SIG-M5 (cell line): ENCODE data around the gene IRF1.

Source experiments
- DNase-seq: peaks from one replicate; lab custom pipeline; 2025; lab: John Stamatoyannopoulos, UW

IRF1 gene

DNA sequence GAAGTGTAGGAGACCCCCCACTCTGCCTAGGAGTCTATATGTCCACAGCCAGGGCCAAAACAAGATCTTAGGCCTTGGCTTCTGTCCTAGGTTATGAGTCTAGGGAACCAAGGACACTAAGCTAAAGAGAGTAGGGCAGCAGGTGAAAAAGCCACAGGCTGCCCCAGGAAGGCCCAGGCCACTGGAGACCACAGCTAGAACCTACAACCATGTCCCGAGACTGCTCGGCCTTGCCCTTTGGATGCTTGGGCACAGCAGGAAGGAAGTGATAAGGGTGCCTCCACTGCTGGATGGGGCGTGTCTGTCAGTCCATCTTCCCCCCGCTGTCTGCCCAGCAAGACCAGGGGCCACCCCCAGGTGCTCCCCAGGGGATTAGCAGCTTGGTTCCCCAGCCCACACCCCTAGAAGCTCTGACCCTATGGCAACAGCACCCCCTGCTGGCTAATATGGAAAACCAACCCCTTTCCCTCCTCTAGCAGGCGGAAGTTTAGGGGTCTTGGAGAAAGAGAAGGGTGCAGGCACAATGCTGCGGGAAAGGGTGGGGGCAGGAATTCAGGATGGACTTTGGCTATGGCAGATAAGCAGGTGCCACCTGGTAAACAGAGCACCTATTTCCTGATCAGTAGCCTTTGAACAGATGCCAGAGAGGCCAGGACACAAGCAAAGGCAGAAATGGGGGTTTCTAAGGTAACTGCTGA, 10.5 kb upstream of the IRF1 start:
- DNase-seq: no peak

DNA sequence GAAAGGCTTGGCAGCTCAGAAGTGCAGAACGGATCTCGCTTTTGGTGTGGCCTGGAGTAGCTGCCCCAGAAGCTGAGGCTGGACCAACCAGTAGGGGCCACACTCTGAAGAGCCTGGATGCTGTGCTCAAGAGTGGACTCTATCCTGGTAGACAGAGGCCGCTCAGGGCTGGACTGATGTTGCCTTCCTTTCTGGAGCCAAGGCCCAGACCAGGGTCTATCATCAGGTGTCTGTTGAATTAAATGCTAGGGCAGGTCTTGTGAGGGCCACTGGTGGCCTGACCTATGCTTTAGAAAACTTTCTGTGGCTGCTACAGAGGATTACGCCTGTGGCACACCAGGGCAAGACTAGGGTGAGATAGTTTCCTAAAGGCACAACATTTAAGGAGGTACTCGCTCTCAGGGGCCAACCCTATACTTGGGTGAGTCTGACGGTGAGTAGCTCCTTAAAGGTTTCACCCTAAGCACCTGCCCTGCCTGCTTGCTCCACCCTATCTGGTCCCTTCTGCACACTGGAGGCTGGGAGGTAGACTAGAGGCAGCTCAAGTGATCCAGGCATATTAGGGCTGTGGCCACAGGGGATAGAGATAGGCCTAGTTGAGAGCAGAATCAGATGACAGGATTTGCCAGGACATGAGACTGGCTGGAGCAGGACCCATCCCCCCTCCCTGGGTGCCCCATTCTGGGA, 9.8 kb upstream of the IRF1 start:
- no peak for DNase-seq

DNA sequence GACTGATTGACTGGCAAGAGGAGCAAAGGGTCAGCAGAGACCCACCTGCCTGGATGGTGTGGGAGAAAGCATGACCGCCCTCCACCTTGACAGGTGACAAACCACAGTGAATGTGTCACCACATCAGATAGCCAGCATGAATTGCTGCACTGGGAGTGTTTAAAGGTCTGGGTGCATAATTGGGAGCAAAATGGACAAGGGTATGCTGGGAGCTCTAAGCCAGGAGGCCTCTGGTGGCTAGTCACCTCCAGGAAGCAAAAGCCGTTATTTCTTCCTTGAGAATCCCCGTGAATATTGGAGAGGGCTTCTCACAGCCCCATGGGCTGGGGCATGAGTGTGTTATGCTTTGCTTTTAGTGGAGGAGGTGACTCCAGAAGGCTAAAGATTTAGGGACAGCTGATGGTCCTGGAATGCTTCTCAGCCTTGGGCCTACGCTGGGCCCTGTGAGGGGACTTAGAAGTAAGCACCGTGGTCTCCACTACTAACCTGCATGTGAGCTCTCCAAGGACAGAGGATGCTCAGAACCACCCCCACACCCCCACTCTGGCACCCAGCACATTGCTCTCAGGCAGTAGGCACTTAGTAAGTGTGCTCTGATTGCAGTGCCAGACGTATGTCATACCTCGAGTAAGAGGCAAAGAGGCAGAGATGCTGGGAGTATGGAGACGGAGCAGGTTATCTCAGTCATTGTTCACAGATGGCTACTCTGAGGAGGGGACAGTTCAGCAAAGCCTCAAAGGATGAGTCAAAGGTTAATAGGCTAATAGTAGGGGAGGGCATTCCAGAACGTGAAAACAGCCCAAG, 9.1 kb upstream of the IRF1 start:
- no peak for DNase-seq

DNA sequence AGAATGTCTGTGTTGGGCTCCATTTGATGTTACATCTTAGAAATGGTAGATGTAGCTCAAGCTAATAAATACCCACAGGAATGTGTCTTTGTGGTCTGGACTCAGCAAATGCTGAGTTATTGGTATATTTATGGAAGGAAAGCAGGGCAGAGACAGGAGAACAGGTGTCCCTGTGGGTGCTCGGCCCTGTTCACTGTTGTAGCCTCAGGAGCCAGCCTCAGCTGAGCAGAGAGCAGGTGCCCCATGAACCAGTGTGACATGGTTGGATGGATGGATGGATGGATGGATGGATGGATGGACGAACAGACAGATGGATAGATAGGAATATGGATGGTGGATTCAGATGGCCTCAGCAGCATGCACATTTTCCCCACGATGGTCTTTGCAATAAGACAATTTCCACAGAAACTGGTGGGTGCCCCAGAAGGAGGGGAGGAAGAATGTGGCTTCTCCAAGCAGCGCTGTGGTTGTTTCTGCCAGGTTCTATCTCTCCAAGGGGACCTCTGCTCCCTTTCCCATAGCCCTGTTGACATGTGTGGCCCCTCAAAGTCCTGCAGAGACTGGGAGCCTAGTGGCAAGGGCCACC, 8.2 kb upstream of the IRF1 start:
- no peak for DNase-seq

DNA sequence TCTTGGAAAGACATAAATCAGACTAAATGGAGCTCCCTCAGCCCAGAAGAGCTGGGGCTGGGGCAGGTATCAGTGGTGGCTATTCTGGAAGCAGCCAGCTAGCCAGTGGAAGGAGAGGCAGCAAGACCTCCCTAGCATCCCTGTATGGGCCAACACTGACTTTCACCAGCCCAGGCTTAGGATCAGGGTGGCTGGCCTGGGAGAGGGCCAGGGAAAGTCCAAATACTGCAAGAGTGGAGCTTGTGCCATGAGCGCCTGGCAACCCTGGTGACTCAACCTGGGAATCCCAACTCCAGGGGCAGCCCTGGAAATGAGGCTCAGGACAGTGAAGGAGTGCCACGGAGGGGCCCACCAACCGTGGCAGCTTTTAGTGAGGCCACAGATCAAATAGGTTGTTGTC, 7.6 kb upstream of the IRF1 start:
- no peak for DNase-seq

DNA sequence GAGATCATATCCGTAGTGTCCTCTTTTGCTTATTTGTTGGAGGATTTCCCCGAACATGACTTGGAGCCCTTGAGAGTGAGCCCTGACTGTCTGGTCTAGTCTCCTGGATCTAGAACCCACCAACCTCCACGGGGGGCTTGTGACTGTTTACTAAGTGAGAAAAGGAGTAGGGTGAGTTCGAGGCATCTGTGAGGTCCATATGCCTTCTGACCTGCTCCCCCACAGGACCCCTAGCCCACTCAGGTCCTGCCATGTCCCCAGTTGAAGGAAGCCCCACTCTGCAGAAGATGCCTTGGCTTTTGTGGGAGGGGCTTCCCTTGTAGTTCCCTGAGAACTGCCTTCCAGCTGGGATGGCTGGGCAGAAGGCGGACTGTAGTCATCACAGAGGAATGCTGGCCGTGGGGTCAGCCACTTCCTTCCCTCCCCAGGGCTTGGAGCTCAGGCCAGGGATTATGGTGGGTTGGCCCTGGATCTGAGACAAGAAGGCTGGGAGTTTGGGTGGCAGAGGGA, 7.0 kb upstream of the IRF1 start:
- no peak for DNase-seq

DNA sequence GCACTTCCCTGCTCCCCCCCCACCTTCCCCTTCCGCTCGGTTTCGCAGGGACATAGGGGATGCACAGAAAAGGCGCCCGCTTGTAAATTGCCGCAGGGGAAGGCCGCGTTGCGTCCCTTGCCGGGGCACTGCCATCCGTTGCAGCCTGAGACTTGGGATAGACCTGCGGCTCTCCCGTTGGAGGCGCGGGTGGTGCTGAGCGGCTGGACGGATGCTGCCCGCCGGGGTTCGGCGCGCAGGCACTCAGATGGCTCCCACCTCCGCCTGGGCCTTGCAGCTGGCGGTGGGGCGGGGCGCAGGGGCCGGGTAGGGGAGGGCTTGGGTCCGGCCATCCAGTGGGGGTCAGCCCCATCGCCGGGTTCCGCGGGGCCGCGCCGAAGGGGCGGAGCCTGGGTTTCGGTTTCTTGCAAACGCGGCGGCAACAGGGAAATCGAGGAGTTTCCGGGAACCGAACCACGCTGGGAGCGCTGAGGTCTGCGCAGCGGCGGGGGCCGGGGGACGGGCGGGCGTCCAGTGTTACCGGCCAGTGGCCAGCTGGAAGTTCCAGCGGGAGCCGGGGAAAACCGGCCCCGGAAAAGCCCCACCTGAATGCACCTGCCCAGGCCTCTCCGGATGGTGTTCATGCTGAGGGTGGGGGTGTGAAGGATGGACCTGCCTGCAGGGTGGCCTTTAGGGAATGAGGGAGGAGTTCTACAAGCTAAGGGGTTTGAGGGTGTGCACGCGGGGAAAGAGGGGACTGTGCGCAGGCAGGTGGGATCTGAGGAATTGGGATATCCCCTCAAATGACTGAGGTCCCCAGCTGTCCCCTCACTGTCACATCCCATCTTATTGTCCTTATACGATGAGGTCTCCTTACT, 6.3 kb upstream of the IRF1 start:
- no peak for DNase-seq

DNA sequence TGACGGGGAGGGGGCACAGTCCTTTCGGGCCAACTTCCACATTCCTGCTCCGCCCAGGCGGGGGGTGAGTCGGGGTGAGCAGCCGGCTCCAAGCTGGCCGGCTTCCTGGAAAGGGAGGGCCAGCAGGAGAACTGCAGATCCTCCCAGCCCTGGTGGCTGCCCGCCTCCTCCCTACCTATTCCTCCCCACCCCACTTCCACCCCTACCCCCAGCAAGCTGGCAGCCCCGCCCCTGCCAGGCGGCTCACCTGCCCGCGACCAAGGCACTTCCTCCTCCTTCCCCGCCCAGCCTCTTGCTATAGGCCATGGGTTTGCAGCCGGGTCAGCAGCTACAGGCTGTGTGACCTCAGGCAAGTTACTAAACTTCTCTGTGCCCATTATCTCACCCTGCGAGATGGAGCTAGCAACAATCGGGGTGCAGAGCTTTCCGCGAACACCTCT, 5.6 kb upstream of the IRF1 start:
- DNase-seq: peak; percentile 37

DNA sequence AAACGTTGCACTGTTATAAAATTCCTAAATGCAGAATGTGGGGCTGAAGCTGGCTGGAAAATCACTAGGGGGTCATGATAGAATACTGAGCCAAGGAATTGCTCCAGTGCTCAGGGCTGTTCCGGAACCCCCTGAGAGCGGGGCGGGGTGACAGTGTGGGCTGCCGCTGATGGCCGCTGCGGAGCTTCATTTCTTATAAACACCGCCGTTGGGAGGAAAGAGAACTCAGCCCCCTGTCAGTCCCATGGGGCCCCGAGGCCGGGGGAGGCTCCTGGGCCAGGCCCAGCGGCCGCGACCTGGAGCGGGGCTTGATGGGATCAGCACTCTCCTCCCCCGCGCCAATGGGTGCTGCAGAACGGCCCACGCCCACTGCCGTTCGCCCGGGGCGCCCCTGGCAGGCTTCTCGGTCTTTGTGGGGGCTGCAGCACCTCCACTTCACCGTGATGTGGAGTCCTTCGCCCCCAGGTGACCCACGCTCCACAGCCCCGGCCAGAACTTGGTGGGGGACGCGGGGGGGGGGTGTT, 5.2 kb upstream of the IRF1 start:
- peak; percentile 45 for DNase-seq

DNA sequence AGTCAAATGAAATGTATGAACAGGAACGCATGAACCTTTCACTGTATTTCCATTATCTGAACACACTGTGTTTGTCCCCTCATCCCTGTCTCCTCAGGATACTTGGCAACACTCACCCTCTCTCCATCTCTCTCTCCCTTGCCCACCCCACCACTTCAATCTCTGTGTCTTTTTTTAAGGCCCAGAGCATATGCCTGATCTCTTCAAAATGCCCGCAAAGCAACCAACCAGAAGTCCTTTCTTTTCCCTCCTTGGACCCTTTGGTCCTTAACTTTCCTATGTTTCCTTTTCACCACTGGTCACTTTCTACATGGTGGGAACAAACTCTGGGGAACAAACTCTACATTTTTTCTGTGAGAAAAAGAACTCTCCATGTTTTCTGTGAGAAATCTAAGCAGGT, 3.2 kb upstream of the IRF1 start:
- no peak for DNase-seq

DNA sequence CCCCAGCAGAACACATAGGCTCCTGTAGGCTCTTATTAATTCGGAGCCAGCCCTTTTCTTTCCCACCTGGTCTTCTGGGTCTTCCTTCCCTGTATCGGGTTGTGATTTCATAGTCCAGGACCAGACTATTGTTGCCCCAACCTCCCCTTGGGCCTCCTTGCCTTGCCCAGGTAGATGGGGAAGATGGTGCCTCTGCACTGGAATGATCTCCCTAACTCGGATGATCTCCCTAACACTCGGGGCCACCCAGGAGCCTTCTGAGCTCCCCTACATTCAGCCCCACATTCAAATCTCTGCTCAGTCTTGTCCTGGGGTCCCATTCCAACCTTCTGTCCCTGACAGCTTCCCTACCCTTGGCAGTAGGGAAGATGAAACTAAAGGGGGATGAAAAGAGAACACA, 2.7 kb upstream of the IRF1 start:
- DNase-seq: no peak

DNA sequence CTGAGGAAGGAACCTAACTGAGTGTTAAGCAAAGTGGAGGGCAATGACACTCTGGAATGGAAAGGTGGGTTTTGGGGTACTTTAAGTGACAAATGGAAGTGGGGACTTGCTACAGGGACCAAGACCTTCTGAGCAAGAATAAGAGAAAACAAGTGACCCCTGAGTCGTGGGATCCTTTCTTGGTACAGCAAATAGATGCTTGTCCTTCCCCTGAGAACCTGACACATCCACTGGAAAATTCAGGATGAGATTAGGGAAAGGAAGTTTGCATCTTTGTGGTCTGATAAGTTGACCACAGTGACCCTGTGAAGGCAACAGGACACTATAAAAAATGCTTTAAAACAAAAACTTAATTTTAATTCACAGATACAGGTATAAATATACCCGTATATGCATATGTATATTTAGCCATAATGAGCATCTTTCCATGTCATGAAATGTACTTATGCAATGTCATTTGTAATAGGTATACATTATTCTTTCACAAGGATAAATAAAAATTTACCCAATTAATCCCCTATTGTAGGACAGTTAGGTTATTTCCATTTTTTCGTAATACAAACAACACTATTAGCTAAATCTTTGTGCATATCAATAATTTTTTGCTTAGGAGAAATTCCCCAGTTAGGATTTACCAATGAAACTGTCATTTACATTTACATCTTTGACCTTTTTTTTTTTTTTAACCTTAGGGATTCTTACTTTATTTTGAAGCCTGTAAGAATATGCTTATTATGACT, 2.0 kb upstream of the IRF1 start:
- DNase-seq: no peak

DNA sequence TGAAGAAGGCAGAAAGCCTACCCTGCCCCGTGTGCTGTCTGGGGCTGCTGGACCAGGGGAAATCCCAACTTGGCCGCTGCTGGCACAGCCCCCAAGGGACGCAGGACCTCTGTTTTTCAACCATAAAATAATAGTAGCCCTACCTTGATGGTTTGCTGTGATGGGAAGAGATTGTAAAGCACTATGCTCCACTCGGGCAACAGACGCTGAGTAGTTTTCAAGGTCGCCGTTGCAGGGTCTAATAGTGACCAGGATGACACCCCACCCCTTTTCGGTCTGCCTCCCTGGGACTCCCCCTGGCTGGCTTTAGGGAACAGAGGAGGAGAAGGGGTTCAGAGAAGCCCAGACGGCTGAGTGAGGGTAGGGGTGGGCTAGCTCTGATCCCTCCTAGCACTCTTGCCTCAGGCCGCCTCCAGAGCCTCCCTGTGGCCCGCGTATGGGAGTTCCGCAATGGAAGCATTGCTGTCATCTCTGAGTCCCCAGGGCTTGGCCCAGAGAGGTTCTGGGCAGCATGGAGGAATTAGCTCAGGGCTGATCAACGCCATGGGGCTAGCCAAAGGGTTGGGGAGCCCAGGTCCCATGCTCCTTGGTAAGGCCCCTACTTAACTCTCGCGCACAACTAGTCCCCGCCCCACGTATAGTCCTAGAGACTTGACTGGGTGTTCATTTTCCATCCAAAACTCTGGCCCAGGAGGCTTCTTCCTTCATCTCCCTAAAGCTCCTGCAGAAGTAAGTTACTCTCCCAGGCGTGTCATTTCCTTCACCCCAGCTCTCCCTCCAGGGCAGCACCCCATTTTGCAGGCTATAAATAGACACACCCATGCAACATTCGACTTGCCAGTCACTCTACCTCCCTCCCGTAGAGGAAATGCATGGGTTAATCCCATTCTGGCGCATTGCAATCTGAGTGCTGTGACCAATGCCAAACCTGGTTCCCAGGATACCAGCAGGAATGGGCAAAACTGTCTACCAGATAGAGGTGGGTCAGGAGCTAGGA, 1.1 kb upstream of the IRF1 start:
- DNase-seq: no peak

DNA sequence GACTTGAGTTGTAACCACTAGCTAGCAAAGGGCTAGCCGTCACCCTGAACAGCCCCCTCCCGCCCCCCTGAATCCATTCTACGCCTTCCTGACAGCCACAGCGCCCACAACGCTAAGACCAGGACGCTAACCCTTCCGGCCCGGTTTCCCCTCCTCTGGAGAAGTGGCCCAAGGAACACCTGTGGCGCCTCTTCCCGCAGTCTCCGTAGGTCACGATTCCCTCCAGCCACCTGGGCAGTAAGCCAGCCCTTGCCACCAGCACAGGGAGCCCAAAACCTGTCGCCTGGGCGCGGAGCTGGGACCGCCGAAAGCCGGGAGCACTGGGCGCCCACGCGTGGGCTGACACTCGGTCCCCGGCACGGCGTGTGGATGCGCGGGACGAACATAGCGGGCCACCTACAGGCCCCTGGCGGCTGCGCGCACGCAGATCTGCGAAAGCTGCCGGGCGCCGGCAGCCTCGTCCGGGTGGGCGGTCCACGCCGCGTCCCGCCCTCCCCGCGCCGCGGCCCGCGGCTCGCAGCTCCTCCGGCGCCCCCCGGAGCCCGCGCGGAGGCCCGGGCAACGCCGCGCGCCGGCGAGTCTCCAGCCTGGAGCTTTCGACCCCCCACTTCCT, 596 bp downstream of the IRF1 start:
- no peak for DNase-seq

DNA sequence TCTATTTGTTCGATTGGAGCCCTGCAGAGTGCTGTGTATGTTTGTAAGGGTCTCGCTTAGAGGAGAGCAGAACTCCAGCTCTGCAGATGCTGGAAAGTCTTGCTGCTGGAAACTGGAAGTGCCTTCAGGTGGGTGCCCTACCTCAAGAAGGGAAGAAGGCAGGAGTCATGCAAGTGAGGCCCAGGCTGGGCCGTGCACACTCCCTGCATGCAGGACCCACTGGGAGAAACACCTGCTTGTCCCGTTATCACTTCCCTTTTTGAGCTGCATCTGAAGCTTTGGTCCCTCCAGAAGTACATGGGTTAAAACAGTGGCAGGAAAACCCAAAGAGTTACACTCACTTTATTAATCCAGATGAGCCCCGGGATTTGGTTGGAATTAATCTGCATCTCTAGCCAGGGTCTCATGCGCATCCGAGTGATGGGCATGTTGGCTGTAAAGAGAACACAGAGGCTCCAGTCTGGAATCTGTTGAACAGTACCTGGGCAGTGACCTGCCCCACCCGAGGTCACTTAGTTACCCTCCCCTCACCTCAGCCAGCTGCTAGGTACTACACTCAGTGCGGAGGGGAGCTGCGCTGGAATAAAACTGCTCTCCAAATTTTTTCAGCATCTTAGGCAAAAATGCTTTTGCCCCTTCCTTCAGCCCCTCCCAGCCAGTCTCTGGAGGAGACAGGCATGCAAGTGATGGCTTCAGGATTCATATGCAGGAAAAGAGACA, 1.4 kb downstream of the IRF1 start:
- DNase-seq: no peak

DNA sequence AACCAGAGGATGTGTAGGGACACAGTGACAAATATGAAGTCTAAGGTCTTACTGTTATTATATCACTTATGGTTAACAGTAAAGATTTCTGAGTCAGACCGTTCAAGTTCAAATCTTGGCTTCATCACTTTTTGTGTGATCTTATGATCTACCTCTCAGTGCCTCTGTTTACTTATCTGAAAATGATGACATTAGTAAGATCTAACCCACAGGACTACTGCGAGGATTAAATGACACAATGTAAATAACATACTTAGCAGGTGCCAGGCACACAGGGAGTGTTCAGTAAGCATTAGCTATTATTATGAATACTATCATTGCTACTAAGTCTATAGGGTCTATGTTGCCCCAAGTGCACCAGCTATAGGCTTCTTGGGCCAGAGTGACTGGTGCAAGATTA, 2.0 kb downstream of the IRF1 start:
- no peak for DNase-seq

DNA sequence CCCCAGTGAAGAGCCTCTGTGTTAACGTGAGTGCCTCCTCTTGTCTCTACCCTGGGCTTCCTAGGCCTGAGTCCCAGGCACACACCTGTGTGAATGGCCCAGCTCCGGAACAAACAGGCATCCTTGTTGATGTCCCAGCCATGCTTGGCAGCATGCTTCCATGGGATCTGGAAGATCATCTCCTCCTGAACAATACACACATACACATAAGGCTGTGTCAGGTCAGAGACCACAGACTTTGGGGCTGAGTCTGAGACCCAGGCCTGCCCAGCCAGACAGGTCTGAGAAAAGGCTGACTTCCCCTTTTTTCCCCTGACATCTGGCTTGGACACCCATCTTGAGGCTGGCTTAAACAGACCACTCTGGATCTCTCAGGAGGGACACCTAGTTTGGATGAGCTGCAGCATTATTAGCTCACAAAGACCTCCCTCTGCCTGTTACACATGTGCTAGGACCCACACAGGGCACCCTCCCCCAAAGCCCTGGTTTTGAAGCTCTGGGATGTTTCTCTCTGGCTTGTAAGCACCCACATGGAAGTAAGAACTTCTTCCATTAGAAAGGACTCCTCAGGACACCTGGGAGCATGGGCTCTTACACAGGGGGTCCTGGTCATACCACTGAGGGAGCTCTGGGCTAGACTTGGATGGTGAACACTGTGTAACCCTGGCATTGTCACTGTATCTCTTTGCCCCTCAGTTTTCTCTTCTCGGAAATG, 2.6 kb downstream of the IRF1 start:
- no peak for DNase-seq

DNA sequence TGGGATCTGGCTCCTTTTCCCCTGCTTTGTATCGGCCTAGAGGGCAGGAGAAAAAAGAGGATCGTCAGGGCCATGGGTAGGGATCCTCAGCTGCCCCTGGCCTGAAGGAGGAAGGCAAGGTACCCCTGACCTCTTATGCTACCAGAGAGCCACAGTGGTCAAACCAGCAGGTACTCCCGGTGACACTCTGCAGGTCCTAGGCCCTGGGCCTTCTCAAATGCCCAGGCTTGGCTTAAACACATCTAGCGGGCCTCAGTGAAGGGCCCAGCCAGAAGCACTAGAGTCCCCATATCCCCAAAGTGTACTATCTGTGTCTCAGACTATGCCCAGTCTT, 3.5 kb downstream of the IRF1 start:
- DNase-seq: no peak
